Ishikawa (cell line): ENCODE results near the gene RECQL.

Source experiments
- CEBPB ChIP-seq: IDR thresholded peaks from 2 replicates; pipeline ENCODE4 v1.6.1; 2012
- CREB1 ChIP-seq: IDR thresholded peaks from 2 replicates; pipeline ENCODE4 v1.6.1; 2012; ENCODE audit warnings: low read depth
- EGR1 ChIP-seq: IDR thresholded peaks from 2 replicates; pipeline ENCODE4 v1.6.1; 2012
- EP300 ChIP-seq: IDR thresholded peaks from 2 replicates; pipeline ENCODE4 v1.6.1; 2012; ENCODE audit warnings: borderline replicate concordance
- FOXM1 ChIP-seq: IDR thresholded peaks from 2 replicates; pipeline ENCODE4 v1.6.1; 2012; ENCODE audit warnings: low read depth, borderline replicate concordance
- NFIC ChIP-seq: IDR thresholded peaks from 2 replicates; pipeline ENCODE4 v1.6.1; 2012
- RAD21 ChIP-seq: IDR thresholded peaks from 2 replicates; pipeline ENCODE4 v1.6.1; 2012; ENCODE audit warnings: low read depth
- REST ChIP-seq: IDR thresholded peaks from 2 replicates; pipeline ENCODE4 v1.6.1; 2012; ENCODE audit warnings: low read depth, mild to moderate bottlenecking
- TAF1 ChIP-seq: IDR thresholded peaks from 2 replicates; pipeline ENCODE4 v1.6.1; 2012; ENCODE audit warnings: low read depth, mild to moderate bottlenecking
- TCF12 ChIP-seq: IDR thresholded peaks from 2 replicates; pipeline ENCODE4 v1.6.1; 2012; ENCODE audit warnings: low read depth
- TEAD4 ChIP-seq: IDR thresholded peaks from 2 replicates; pipeline ENCODE4 v1.6.1; 2012
- USF1 ChIP-seq: IDR thresholded peaks from 2 replicates; pipeline ENCODE4 v1.6.1; 2012
- YY1 ChIP-seq: IDR thresholded peaks from 2 replicates; pipeline ENCODE4 v1.6.1; 2012; ENCODE audit warnings: low read depth
- ZBTB7A ChIP-seq: IDR thresholded peaks from 2 replicates; pipeline ENCODE4 v1.6.1; 2012; ENCODE audit warnings: low read depth
- TF ChIP-seq, protein P1 (sequence below): IDR thresholded peaks from 2 replicates; pipeline ENCODE4 v1.6.1; 2012

Gene RECQL

DNA sequence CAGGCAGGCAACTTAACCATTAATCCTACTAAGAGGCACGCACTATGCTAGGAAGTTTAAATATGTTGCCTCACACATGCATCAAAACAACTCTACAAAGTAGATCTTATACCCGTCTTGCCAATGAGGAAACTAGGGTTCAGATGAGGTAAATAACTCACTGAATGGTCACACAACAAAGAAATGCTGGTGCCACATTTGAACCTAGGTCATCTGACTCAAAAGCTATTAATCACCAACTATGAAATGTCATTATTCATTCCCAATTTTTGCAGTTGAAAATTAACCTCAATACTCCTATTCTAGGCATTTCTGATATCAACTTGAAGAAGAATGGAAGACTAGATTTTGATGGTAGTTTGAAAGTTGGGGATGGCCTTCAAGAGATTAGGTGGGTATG lies 66.7 kb downstream of the RECQL start:
- TF ChIP-seq EGR1 (no peak), YY1 (no peak), REST (no peak), TCF12 (no peak), RAD21 (no peak), CREB1 (no peak), NFIC (no peak), EP300 (no peak), ZBTB7A (no peak)
- TF ChIP-seq, protein P1, sequence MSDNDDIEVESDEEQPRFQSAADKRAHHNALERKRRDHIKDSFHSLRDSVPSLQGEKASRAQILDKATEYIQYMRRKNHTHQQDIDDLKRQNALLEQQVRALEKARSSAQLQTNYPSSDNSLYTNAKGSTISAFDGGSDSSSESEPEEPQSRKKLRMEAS = no peak

GRCh38 chr12:21433525-21433924 lies 67.9 kb downstream of the RECQL start:
- TF ChIP-seq CEBPB (no peak), TCF12 (no peak), TEAD4 (no peak), EP300 (no peak), FOXM1 (no peak)
- TF ChIP-seq, protein P1 = no peak

DNA sequence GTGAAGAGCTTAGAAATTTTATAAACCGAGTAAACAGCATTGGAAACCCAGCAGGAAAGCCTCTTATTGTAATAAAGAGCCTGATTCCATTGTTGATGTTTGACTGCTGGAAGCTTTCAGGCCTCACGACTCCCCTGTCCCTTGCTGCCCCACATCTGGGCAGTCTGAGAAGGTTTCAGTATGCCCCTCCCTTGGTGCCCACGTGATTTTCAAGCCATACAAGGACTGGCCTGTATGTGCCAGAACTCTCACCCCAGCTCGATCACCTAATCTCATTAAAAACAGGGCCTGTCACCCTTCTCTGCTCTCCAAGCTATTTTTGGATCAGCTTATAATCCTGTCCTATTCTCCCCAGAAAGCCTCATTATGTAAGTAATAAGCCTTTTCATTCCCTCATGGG lies 71.4 kb downstream of the RECQL start:
- TF ChIP-seq USF1 (peak; percentile 64), EGR1 (no peak)

DNA sequence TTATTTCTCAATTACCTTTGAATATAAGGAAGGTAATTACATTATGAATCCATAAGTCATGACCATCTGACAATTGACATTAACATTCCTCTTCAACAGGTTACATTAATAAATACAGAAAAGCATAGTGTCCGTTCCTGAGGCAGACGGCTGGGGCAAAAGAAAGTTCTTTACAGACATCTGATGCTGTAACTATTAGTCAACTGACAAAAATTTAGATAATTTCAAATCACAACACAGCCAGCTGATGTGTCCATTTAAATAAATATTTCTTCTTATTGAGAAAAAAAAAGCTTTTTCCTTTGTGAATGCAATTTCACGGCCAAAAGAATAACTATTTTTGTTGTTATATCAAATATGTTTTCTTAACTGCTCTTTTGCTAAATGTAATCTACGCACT lies 73.2 kb downstream of the RECQL start:
- TF ChIP-seq TCF12 (no peak), CEBPB (no peak), REST (no peak), EGR1 (no peak), TAF1 (no peak), USF1 (no peak), CREB1 (no peak), EP300 (no peak), NFIC (no peak), RAD21 (no peak), ZBTB7A (no peak), TEAD4 (no peak), YY1 (no peak), FOXM1 (no peak)
- TF ChIP-seq, protein P1 = no peak
